HG03097 (cell line): Measurements from ENCODE around the gene SPATA31A1.
"Not testable (repeated sequence)": the region's sequence is repeated elsewhere in the genome, so short reads cannot be mapped to it uniquely, and the experiment has no call there.

ENCODE experiments used
- ATAC-seq: cut with Tn5 transposase; IDR thresholded peaks from one replicate; pipeline ENCODE4 v1.9.1; 2021; ENCODE audit not compliant: unreplicated experiment, low FRiP score

SPATA31A1 gene

GRCh38 chr9:39355369-39355768 is at the start of gene SPATA31A1:
Gene SPATA31A1 (plus strand): TSS chr9:39355669. CDS start chr9:39355731, 62 bp downstream.
- not testable (repeated sequence) for ATAC-seq

GRCh38 chr9:39407261-39408204 is 52.1 kb downstream of the SPATA31A1 start:
- ATAC-seq, result not testable (repeated sequence)

GRCh38 chr9:39411254-39411940 is 55.9 kb downstream of the SPATA31A1 start:
- ATAC-seq, result not testable (repeated sequence)
